SK-N-SH (cell line): ENCODE results near the gene SMIM11.

ENCODE experiments used
- EP300 ChIP-seq, 2 experiments: IDR thresholded peaks; 2 replicates each; pipeline versions ENCODE4 v1.4.0 to v1.6.1; 2012; ENCODE audit warnings: borderline replicate concordance in 1 of 2, low read depth in 1 of 2, low read length in 1 of 2
- RFX5 ChIP-seq: IDR thresholded peaks from 2 replicates; pipeline ENCODE4 v1.6.1; 2012; ENCODE audit warnings: mild to moderate bottlenecking, improper control_type of control experiment, low read length
- RXRA ChIP-seq: IDR thresholded peaks from 2 replicates; pipeline ENCODE4 v1.4.0; 2012; ENCODE audit warnings: low read depth, mild to moderate bottlenecking, borderline replicate concordance
- TAF1 ChIP-seq: IDR thresholded peaks from 2 replicates; pipeline ENCODE4 v1.6.1; 2012; ENCODE audit warnings: low read depth, mild to moderate bottlenecking, low read length, moderate library complexity, borderline replicate concordance
- TCF12 ChIP-seq: IDR thresholded peaks from 2 replicates; pipeline ENCODE4 v1.4.0; 2012
- TF ChIP-seq, protein P1 (sequence below): fragments of 200-600 bp; sonication (generic); IDR thresholded peaks from 2 replicates; pipeline ENCODE4 v1.6.1; 2017; ENCODE audit warnings: antibody characterized with exemption, mild to moderate bottlenecking, moderate library complexity
- TF ChIP-seq, protein P2 (sequence below): IDR thresholded peaks from 2 replicates; pipeline ENCODE4 v1.4.0; 2012; ENCODE audit warnings: low read depth, borderline replicate concordance

DNA sequence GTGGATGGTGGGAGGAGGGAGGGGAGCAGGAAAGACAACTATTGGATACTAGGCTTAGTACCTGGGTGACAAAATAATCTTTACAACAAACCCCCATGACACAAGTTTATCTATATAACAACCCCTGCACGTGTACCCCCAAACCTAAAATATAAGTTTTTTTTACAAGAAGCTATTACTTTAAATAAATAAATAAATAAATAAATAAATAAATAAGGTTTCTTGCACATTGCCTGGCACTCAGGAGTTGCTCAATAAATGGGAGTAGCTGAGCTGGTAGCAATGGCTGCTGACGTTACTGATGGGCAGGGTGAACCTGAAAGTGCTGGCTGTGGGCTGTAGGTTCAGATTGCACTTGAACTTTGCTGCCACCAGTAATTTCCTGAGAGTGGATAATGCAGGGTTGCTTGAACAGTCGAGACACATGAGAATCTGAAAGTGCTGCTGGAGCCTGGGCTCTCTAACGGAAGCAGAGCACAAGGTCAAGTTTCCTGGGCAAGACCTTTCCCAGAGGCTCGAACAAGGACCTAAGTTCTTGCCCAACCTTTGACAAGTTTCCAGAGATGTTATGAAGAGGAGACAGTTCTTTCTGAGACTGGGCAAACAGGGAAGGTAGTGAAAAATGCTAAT, 26.3 kb upstream of the SMIM11 start:
- TF ChIP-seq, protein P1, sequence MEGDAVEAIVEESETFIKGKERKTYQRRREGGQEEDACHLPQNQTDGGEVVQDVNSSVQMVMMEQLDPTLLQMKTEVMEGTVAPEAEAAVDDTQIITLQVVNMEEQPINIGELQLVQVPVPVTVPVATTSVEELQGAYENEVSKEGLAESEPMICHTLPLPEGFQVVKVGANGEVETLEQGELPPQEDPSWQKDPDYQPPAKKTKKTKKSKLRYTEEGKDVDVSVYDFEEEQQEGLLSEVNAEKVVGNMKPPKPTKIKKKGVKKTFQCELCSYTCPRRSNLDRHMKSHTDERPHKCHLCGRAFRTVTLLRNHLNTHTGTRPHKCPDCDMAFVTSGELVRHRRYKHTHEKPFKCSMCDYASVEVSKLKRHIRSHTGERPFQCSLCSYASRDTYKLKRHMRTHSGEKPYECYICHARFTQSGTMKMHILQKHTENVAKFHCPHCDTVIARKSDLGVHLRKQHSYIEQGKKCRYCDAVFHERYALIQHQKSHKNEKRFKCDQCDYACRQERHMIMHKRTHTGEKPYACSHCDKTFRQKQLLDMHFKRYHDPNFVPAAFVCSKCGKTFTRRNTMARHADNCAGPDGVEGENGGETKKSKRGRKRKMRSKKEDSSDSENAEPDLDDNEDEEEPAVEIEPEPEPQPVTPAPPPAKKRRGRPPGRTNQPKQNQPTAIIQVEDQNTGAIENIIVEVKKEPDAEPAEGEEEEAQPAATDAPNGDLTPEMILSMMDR, result no peak
- TF ChIP-seq TAF1 (no peak), TCF12 (no peak), RFX5 (no peak), EP300 (IDR thresholded peaks at IDR 0.05; ENCODE audit: borderline replicate concordance in 1 of 2, low read depth in 1 of 2, low read length in 1 of 2) (no peak), RXRA (no peak)
- TF ChIP-seq, protein P2, sequence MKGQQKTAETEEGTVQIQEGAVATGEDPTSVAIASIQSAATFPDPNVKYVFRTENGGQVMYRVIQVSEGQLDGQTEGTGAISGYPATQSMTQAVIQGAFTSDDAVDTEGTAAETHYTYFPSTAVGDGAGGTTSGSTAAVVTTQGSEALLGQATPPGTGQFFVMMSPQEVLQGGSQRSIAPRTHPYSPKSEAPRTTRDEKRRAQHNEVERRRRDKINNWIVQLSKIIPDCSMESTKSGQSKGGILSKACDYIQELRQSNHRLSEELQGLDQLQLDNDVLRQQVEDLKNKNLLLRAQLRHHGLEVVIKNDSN, result no peak
